Erythroblast (primary cell): ENCODE results near the gene MTFR2.

ENCODE experiments used
- GATA1 ChIP-seq: IDR thresholded peaks from 2 replicates; pipeline ENCODE4 v1.6.1; 2011; ENCODE audit warnings: low read depth, mild to moderate bottlenecking, control low read depth, low read length, moderate library complexity
- POLR2A ChIP-seq: IDR thresholded peaks from 2 replicates; pipeline ENCODE4 v1.6.1; 2011; ENCODE audit warnings: mild to moderate bottlenecking, low read length

GRCh38 chr6:136213012-136213539 is 37.0 kb downstream of the MTFR2 start:
- TF ChIP-seq POLR2A (no peak), GATA1 (no peak)
